Measurements from ENCODE around the gene NCBP2. TPM values are rescaled to one million over a fixed set of nuclear protein-coding genes. Genes with fewer than 3 reads are reported as not detected.

The NCBP2 gene
- total and polyA plus RNA-seq, 7 donors: 33.1 to 78.5 (median 51.2) TPM

GRCh38 chr3:196942915-196943277 lies 568 bp upstream of the NCBP2 start:
- intact Hi-C loops (cut with DNase I): loop anchor here (2.0 to 5.0 kb wide), 3 partner anchors 76 to 202 kb away; partner anchors contain the start of gene SENP5 (in 2 of the 2)
- DNase-seq (peak in 1 of 2 donors; percentile 39), ATAC-seq (peak; percentile 7 to 28 (median 16))
- Histone ChIP-seq H3K36me3 (ENCODE audit: insufficient read depth in 1 of 2, low read depth in 1 of 2) (peaks cover 0 to 18% of the 10 kb centered on the region in 2 donors), H3K4me1 (peaks cover 19% of the 10 kb centered on the region), H3K27ac (peak overlapping the region; percentile 96), H3K27me3 (ENCODE audit: insufficient read depth in 3 of 3, low read length in 2 of 3) (no peaks in the 10 kb centered on the region), H3K4me3 (peak overlapping the region; percentile 95), H3K9me3 (no peaks in the 10 kb centered on the region)
- TF ChIP-seq, protein P1, sequence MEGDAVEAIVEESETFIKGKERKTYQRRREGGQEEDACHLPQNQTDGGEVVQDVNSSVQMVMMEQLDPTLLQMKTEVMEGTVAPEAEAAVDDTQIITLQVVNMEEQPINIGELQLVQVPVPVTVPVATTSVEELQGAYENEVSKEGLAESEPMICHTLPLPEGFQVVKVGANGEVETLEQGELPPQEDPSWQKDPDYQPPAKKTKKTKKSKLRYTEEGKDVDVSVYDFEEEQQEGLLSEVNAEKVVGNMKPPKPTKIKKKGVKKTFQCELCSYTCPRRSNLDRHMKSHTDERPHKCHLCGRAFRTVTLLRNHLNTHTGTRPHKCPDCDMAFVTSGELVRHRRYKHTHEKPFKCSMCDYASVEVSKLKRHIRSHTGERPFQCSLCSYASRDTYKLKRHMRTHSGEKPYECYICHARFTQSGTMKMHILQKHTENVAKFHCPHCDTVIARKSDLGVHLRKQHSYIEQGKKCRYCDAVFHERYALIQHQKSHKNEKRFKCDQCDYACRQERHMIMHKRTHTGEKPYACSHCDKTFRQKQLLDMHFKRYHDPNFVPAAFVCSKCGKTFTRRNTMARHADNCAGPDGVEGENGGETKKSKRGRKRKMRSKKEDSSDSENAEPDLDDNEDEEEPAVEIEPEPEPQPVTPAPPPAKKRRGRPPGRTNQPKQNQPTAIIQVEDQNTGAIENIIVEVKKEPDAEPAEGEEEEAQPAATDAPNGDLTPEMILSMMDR (IDR thresholded peaks at IDR 0.05): no peak
- 0 to 1% (median 1%) methylated on average over 25 of the region's 25 CpGs for WGBS, 3 donors

GRCh38 chr3:196941729-196942225 lies 551 bp downstream of the NCBP2 start:
- DNase-seq (no peak), ATAC-seq (peak; percentile 61 to 74 (median 62))
- intact Hi-C loops (cut with DNase I): loop anchor here (2.0 to 5.0 kb wide), 3 partner anchors 74 to 201 kb away; partner anchors contain the start of gene SENP5 (in 2 of the 2)
- Histone ChIP-seq H3K36me3 (ENCODE audit: insufficient read depth in 1 of 2, low read depth in 1 of 2) (peaks cover 0 to 29% of the 10 kb centered on the region in 2 donors), H3K4me1 (peaks cover 19% of the 10 kb centered on the region), H3K9me3 (no peaks in the 10 kb centered on the region), H3K4me3 (peak overlapping the region; percentile 95), H3K27ac (peak overlapping the region; percentile 96), H3K27me3 (ENCODE audit: insufficient read depth in 3 of 3, low read length in 2 of 3) (no peaks in the 10 kb centered on the region)
- TF ChIP-seq, protein P1 (IDR thresholded peaks at IDR 0.05): no peak
- WGBS, 3 donors: 0 to 1% (median 0%) methylated on average over 29 to 31 of the region's 31 CpGs

GRCh38 chr3:196938576-196938975 lies 3.8 kb downstream of the NCBP2 start:
- 85 to 92% (median 87%) methylated on average over 5 of the region's 5 CpGs for WGBS, 3 donors
- intact Hi-C loops (cut with DNase I): no loop called here
- Histone ChIP-seq H3K27ac (no peak overlapping the region), H3K36me3 (ENCODE audit: insufficient read depth in 1 of 2, low read depth in 1 of 2) (peaks cover 13 to 61% of the 10 kb centered on the region in 2 donors), H3K9me3 (no peaks in the 10 kb centered on the region), H3K4me1 (peaks cover 16% of the 10 kb centered on the region), H3K4me3 (no peak overlapping the region), H3K27me3 (ENCODE audit: insufficient read depth in 3 of 3, low read length in 2 of 3) (no peaks in the 10 kb centered on the region)
- TF ChIP-seq, protein P1 (IDR thresholded peaks at IDR 0.05): no peak
- no peak for ATAC-seq
- DNase-seq: no peak

GRCh38 chr3:196938124-196938523 lies 4.2 kb downstream of the NCBP2 start:
- Histone ChIP-seq H3K27ac (no peak overlapping the region), H3K4me1 (peaks cover 13% of the 10 kb centered on the region), H3K36me3 (ENCODE audit: insufficient read depth in 1 of 2, low read depth in 1 of 2) (peaks cover 13 to 66% of the 10 kb centered on the region in 2 donors), H3K9me3 (no peaks in the 10 kb centered on the region), H3K4me3 (no peak overlapping the region), H3K27me3 (ENCODE audit: insufficient read depth in 3 of 3, low read length in 2 of 3) (no peaks in the 10 kb centered on the region)
- ATAC-seq (no peak), DNase-seq (no peak)
- intact Hi-C loops (cut with DNase I): no loop called here
- TF ChIP-seq, protein P1 (IDR thresholded peaks at IDR 0.05): no peak
- 76 to 90% (median 82%) methylated on average over 2 of the region's 2 CpGs for WGBS, 3 donors

GRCh38 chr3:196936288-196936687 lies 6.0 kb downstream of the NCBP2 start:
- WGBS, 3 donors: 76 to 91% (median 84%) methylated on average over 3 of the region's 3 CpGs
- no peaks in the 10 kb centered on the region for H3K9me3 ChIP-seq
- DNase-seq (no peak), ATAC-seq (no peak)
- TF ChIP-seq, protein P1 (IDR thresholded peaks at IDR 0.05): no peak
- peaks cover 17 to 84% of the 10 kb centered on the region in 2 donors for H3K36me3 ChIP-seq (ENCODE audit: insufficient read depth in 1 of 2, low read depth in 1 of 2)
- H3K27ac ChIP-seq: no peak overlapping the region
- H3K27me3 ChIP-seq (ENCODE audit: insufficient read depth in 3 of 3, low read length in 2 of 3): no peaks in the 10 kb centered on the region
- no peak overlapping the region for H3K4me3 ChIP-seq
- intact Hi-C loops (cut with DNase I): no loop called here
- H3K4me1 ChIP-seq: peaks cover 12% of the 10 kb centered on the region
